Cortex of kidney (tissue), 1 donor: ENCODE data around the gene DUSP14.

Source experiments
- DNase-seq: peaks from one replicate; lab custom pipeline; 2025; lab: John Stamatoyannopoulos, UW

DUSP14 gene

GRCh38 chr17:37558299-37558698 lies 68.6 kb downstream of the DUSP14 start:
- DNase-seq, result no peak

DNA sequence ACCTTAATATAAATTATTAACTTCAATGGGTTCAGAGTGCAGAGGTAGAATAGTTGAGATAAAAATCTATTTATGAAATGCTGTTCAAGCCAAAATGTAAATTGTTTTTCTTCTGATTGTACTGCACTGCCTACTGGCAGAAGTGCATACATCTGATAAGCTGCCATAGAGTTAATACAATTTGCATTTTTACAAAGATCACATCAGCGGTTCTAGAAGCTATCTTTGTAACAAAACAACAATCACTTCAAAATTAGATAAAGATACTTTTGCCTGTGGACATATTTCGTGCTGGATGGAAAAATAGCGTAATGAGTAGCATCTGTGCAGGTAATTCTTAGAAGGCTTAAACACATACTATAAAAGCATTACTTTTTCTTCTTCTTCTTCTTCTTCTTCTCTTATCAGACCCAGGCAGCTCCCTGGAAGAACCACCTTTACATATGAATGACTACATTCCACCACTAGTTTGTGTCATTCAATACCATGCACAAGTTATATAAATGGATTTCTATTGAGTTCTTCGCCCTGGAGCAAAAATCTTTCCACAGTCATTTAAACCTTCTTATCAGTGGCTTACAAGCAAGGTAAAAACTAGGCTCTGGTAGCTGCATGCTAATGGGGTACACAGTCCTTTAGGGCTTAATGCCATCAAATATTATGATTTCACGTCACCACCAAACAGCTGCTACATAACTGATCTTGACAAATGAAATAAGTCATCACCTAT lies 72.5 kb downstream of the DUSP14 start:
- DNase-seq, result no peak
